Chondrocyte (in vitro differentiated cells): ENCODE measurements around the gene FMNL3. TPM values are rescaled to one million over a fixed set of nuclear protein-coding genes. Genes with fewer than 3 reads are reported as not detected.

Source experiments
- DNase-seq: peaks from one replicate; pipeline ENCODE4 v3.0.0; 2021; ENCODE audit warnings: mixed read lengths, low spot score
- H3K27ac Mint-ChIP-seq: one replicate; pipeline ENCODE4 v1.8.0; 2021; ENCODE audit warnings: mild to moderate bottlenecking, moderate library complexity, mixed read lengths; ENCODE audit not compliant: unreplicated experiment
- H3K27me3 Mint-ChIP-seq: 2 replicates; pipeline ENCODE4 v1.8.0; 2021; ENCODE audit warnings: low read depth, mixed read lengths
- H3K36me3 Mint-ChIP-seq: 2 replicates; pipeline ENCODE4 v1.8.0; 2021; ENCODE audit warnings: low read depth, mixed read lengths
- H3K4me1 Mint-ChIP-seq: 2 replicates; pipeline ENCODE4 v1.8.0; 2021; ENCODE audit warnings: low read depth, mild to moderate bottlenecking, mixed read lengths
- H3K4me3 Mint-ChIP-seq: one replicate; pipeline ENCODE4 v1.8.0; 2021; ENCODE audit warnings: mild to moderate bottlenecking, moderate library complexity, mixed read lengths; ENCODE audit not compliant: unreplicated experiment
- H3K9me3 Mint-ChIP-seq: 2 replicates; pipeline ENCODE4 v1.8.0; 2021; ENCODE audit warnings: low read depth, mixed read lengths
- total RNA-seq: library from RNA; stranded (reverse); gene quantifications from 3 replicates; pipeline ENCODE4 v1.2.1, GENCODE V29; 2021
- TF ChIP-seq, protein P1 (sequence below): fragments of 200-600 bp; sonication (generic); IDR thresholded peaks from 2 replicates; pipeline ENCODE4 v1.5.0; 2021; ENCODE audit warnings: antibody characterized with exemption, mild to moderate bottlenecking, moderate library complexity

The FMNL3 gene
- total RNA-seq, 1 donor from 2014 or later = 55.6 TPM

DNA sequence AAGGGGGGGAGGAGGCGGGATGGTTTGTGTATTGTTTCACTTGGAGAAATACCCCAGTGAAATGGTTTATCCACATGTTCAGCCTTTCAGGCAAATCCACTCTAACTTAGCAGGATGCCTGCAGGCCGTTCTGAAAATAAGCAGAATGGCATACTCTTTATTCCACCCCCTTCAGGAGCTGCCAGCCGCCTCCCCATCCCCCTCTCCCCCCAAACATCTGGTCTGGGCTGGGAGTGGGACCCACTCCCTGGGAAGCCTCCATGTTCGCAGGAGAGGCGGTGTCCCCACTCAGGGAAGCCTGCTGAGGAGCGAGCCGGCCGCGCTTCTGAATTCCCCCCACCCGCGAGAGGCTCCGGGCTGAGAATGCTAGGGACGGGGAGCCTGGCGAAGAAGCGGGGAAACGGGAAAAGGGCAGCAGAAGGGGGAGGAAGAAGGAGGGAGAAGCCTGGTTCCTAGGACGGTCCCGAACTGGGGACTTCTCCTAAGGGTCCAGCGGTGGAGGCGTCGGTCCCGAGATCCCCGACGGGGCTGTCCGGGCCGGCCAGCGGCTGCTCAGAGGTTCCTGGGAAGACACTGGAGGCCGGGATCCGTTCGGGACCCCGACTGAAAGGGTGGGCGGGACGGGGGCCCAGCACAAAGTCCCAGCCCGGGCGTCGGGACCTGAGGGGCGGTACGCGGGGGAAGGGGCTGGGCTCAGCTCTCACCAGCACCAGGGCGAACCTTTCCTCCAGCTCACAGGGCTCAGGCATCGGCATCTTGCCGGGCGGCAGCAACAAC lies 666 bp downstream of the FMNL3 start:
- DNase-seq = no peak
- no peaks in the 10 kb centered on the region for H3K36me3 Mint-ChIP-seq
- peaks cover 51% of the 10 kb centered on the region for H3K4me1 Mint-ChIP-seq
- no peaks in the 10 kb centered on the region for H3K9me3 Mint-ChIP-seq
- H3K27me3 Mint-ChIP-seq = peaks cover 2% of the 10 kb centered on the region
- H3K4me3 Mint-ChIP-seq = peak overlapping the region; percentile 94
- TF ChIP-seq, protein P1, sequence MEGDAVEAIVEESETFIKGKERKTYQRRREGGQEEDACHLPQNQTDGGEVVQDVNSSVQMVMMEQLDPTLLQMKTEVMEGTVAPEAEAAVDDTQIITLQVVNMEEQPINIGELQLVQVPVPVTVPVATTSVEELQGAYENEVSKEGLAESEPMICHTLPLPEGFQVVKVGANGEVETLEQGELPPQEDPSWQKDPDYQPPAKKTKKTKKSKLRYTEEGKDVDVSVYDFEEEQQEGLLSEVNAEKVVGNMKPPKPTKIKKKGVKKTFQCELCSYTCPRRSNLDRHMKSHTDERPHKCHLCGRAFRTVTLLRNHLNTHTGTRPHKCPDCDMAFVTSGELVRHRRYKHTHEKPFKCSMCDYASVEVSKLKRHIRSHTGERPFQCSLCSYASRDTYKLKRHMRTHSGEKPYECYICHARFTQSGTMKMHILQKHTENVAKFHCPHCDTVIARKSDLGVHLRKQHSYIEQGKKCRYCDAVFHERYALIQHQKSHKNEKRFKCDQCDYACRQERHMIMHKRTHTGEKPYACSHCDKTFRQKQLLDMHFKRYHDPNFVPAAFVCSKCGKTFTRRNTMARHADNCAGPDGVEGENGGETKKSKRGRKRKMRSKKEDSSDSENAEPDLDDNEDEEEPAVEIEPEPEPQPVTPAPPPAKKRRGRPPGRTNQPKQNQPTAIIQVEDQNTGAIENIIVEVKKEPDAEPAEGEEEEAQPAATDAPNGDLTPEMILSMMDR = no peak
- peak overlapping the region; percentile 96 for H3K27ac Mint-ChIP-seq

DNA sequence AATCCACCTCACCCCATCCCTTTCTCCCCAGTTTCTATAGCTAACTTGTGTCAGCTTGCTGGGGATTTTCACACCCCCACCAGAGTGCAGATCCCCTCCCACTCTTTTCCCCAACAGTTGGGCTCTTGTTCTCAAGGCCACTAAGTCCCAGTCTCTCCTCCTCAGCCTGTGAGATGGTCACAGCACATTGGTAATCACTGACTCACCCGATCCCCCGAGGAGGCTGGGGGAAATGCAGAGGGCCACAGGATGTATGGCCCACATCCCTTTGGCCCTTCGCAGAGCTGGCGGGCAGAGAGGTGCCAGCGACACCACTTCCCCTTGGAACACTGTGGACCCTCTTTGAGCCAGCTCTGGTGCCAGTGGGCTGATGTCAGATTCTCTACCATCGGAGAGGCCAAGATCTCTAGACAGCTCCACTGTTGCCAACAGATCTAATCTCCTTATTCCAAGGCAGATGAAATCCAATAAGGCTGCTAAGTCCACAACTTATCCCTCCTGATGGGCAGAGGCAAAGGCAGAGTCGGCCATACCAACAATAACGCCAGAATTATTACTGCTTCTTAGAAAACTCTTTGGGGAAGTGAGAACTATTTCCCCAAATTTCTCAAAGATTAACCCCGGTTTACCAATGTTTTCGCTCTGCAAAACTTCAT lies 1.6 kb downstream of the FMNL3 start:
- H3K9me3 Mint-ChIP-seq = no peaks in the 10 kb centered on the region
- H3K4me1 Mint-ChIP-seq = peaks cover 55% of the 10 kb centered on the region
- peak overlapping the region; percentile 96 for H3K27ac Mint-ChIP-seq
- H3K4me3 Mint-ChIP-seq = peak overlapping the region; percentile 94
- TF ChIP-seq, protein P1 = no peak
- no peak for DNase-seq
- H3K27me3 Mint-ChIP-seq = peaks cover 2% of the 10 kb centered on the region
- no peaks in the 10 kb centered on the region for H3K36me3 Mint-ChIP-seq

DNA sequence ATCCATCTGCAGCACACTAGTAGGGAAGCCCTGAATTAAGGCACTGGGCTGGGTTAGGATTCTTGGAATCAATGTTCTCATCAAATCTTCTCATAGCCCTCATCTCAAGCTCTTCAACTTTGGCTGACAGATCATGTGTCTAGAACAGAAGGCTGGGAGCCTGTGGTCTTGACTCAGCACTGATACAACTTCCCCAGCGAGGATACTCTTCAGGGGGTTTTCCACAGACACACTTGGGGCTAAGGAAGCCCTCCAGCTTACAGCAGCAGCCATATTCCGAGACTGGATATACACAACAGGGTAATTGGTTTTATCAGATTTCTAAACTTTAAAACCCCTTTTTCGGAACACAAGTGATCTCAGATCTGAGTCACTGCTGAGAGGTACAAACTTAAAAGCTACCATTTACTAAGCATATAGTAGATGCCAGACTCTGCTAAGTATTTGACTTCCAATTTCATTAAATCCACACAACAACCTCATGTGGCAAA lies 3.5 kb downstream of the FMNL3 start:
- Mint-ChIP-seq H3K4me1 (peaks cover 68% of the 10 kb centered on the region), H3K27me3 (peaks cover 2% of the 10 kb centered on the region), H3K36me3 (no peaks in the 10 kb centered on the region), H3K27ac (peak overlapping the region; percentile 92), H3K9me3 (no peaks in the 10 kb centered on the region), H3K4me3 (peak overlapping the region; percentile 46)
- no peak for DNase-seq
- TF ChIP-seq, protein P1 = no peak

DNA sequence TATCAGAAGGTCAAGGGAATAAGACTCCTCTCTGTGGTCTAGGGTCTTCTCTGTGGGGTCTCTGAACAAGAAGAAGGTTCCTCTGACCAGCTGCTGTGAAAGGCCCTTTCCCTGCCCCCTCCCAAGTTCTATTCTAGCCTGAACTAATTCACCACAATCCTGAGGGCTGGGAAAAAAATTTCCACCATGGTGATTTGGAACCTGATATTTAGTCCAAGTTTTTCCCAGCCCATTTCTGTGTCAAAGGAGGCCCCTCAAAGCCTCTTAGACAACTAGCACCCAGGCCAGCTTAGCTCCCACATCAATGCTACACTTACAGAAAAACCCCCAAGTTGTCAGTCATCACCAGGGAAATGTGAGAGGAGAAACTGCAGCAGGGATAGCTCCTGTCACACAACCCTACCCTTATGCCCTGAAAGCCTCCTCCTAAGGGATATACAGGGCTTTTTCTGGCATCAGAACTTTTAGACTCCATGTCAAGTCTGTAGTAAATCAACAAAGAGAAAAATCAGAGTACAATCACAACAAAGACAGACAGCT lies 4.5 kb downstream of the FMNL3 start:
- Mint-ChIP-seq H3K27me3 (peaks cover 2% of the 10 kb centered on the region), H3K36me3 (no peaks in the 10 kb centered on the region), H3K9me3 (no peaks in the 10 kb centered on the region), H3K27ac (peak overlapping the region; percentile 92), H3K4me3 (peak overlapping the region; percentile 33), H3K4me1 (peaks cover 76% of the 10 kb centered on the region)
- TF ChIP-seq, protein P1 = no peak
- DNase-seq = no peak

DNA sequence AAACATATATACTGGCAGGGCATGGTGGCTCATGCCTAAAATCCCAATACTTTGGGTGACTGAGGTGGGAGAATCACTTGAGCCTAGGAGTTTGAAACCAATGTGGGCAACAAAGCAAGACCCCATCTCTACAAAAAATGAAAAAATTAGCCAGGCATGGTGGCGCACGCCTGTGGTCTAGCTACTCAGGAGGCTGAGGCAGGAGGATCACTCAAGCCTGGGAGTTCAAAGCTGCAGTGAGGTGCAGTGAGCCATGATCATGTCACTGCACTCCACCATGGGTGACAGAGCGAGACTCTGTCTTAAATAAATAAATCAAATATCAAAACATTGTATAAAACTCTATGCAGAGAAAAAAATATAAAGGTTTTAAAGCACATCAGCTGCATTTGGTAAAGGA lies 5.2 kb downstream of the FMNL3 start:
- TF ChIP-seq, protein P1 = no peak
- no peaks in the 10 kb centered on the region for H3K9me3 Mint-ChIP-seq
- peak overlapping the region; percentile 28 for H3K4me3 Mint-ChIP-seq
- no peaks in the 10 kb centered on the region for H3K36me3 Mint-ChIP-seq
- H3K4me1 Mint-ChIP-seq = peaks cover 80% of the 10 kb centered on the region
- peak overlapping the region; percentile 92 for H3K27ac Mint-ChIP-seq
- no peak for DNase-seq
- no peaks in the 10 kb centered on the region for H3K27me3 Mint-ChIP-seq
